ENCODE measurements around the gene ARRDC5. TPM values are rescaled to one million over a fixed set of nuclear protein-coding genes. Genes with fewer than 3 reads are reported as not detected.
"Not testable (repeated sequence)": the region's sequence is repeated elsewhere in the genome, so short reads cannot be mapped to it uniquely, and the experiment has no call there.

ARRDC5 gene
- total and polyA plus RNA-seq, 2 donors, result 0.18 to 0.26 TPM

GRCh38 chr19:4871711-4872110 lies 31.0 kb downstream of the ARRDC5 start:
- no peak overlapping the region for H3K4me3 ChIP-seq (ENCODE audit: low read depth, low read length)
- no peak for DNase-seq (ENCODE audit: extremely low spot score)

GRCh38 chr19:4870025-4870700 lies 32.5 kb downstream of the ARRDC5 start:
- DNase-seq (ENCODE audit: extremely low spot score), result no peak
- H3K27ac ChIP-seq (ENCODE audit: low read depth), result no peak overlapping the region
- H3K4me1 ChIP-seq (ENCODE audit: insufficient read depth), result no peaks in the 10 kb centered on the region
- no peaks in the 10 kb centered on the region for H3K36me3 ChIP-seq (ENCODE audit: insufficient read depth)
- WGBS, result 77% methylated on average over 10 of the region's 10 CpGs
- no peak overlapping the region for H3K4me3 ChIP-seq (ENCODE audit: low read depth, low read length)

More at GRCh38 chr19:4871711-4872110, 31.0 kb downstream of the ARRDC5 start:
- Histone ChIP-seq H3K27ac (ENCODE audit: low read depth) (no peak overlapping the region), H3K4me1 (ENCODE audit: insufficient read depth) (no peaks in the 10 kb centered on the region), H3K36me3 (ENCODE audit: insufficient read depth) (no peaks in the 10 kb centered on the region)
- 88% methylated on average over 6 of the region's 6 CpGs for WGBS

- Histone ChIP-seq H3K27ac (ENCODE audit: low read depth) (peak overlapping the region; percentile 47), H3K4me1 (ENCODE audit: insufficient read depth) (no peaks in the 10 kb centered on the region), H3K4me3 (ENCODE audit: low read depth, low read length) (no peak overlapping the region), H3K36me3 (ENCODE audit: insufficient read depth) (no peaks in the 10 kb centered on the region)
- no peak for DNase-seq (ENCODE audit: extremely low spot score)
- WGBS, result 67% methylated on average over 10 of the region's 10 CpGs
Measured at GRCh38 chr19:4868286-4868834, 34.3 kb downstream of the ARRDC5 start.

GRCh38 chr19:4867534-4868285 lies 35.0 kb downstream of the ARRDC5 start, which contains the start of gene PLIN3:
TSS of gene PLIN3 (minus strand) at chr19:4867667. CDS start at chr19:4861394, 6,273 bp downstream.
- H3K4me3 ChIP-seq (ENCODE audit: low read depth, low read length), result peak within 1 kb of the TSS; percentile 83
- peak; percentile 81 for DNase-seq (ENCODE audit: extremely low spot score)
- WGBS, result 5% methylated on average over 46 of the region's 46 CpGs
- H3K36me3 ChIP-seq (ENCODE audit: insufficient read depth), result no peaks in the 10 kb centered on the region
- no peaks in the 10 kb centered on the region for H3K4me1 ChIP-seq (ENCODE audit: insufficient read depth)
- peak within 1 kb of the TSS; percentile 83 for H3K27ac ChIP-seq (ENCODE audit: low read depth)

GRCh38 chr19:4866595-4867424 lies 35.9 kb downstream of the ARRDC5 start:
- no peaks in the 10 kb centered on the region for H3K36me3 ChIP-seq (ENCODE audit: insufficient read depth)
- WGBS, result 3% methylated on average over 22 of the region's 22 CpGs
- peak overlapping the region; percentile 83 for H3K4me3 ChIP-seq (ENCODE audit: low read depth, low read length)
- DNase-seq (ENCODE audit: extremely low spot score), result no peak
- peak overlapping the region; percentile 43 for H3K27ac ChIP-seq (ENCODE audit: low read depth)
- no peaks in the 10 kb centered on the region for H3K4me1 ChIP-seq (ENCODE audit: insufficient read depth)

- H3K36me3 ChIP-seq (ENCODE audit: insufficient read depth), result peaks cover 8% of the 10 kb centered on the region
Measured at GRCh38 chr19:4861147-4861546, 41.5 kb downstream of the ARRDC5 start.

GRCh38 chr19:4859697-4860096 lies 43.0 kb downstream of the ARRDC5 start:
- H3K4me1 ChIP-seq (ENCODE audit: insufficient read depth), result no peaks in the 10 kb centered on the region
- H3K27ac ChIP-seq (ENCODE audit: low read depth), result no peak overlapping the region
- H3K36me3 ChIP-seq (ENCODE audit: insufficient read depth), result peaks cover 9% of the 10 kb centered on the region
- H3K4me3 ChIP-seq (ENCODE audit: low read depth, low read length), result no peak overlapping the region
- WGBS, result 95% methylated on average over 11 of the region's 11 CpGs
- DNase-seq (ENCODE audit: extremely low spot score), result no peak

More at GRCh38 chr19:4861147-4861546, 41.5 kb downstream of the ARRDC5 start:
- Histone ChIP-seq H3K4me3 (ENCODE audit: low read depth, low read length) (no peak overlapping the region), H3K4me1 (ENCODE audit: insufficient read depth) (no peaks in the 10 kb centered on the region), H3K27ac (ENCODE audit: low read depth) (no peak overlapping the region)
- 63% methylated on average over 10 of the region's 10 CpGs for WGBS
- DNase-seq (ENCODE audit: extremely low spot score), result no peak

GRCh38 chr19:4856468-4856867 lies 46.2 kb downstream of the ARRDC5 start:
- H3K4me1 ChIP-seq (ENCODE audit: insufficient read depth); H3K27ac ChIP-seq (ENCODE audit: low read depth); H3K4me3 ChIP-seq (ENCODE audit: low read depth, low read length); H3K36me3 ChIP-seq (ENCODE audit: insufficient read depth); DNase-seq (ENCODE audit: extremely low spot score): not testable (repeated sequence)
- 90% methylated on average over 12 of the region's 12 CpGs for WGBS

GRCh38 chr19:4853506-4853905 lies 49.2 kb downstream of the ARRDC5 start:
- H3K36me3 ChIP-seq (ENCODE audit: insufficient read depth); DNase-seq (ENCODE audit: extremely low spot score); H3K4me3 ChIP-seq (ENCODE audit: low read depth, low read length); H3K27ac ChIP-seq (ENCODE audit: low read depth); H3K4me1 ChIP-seq (ENCODE audit: insufficient read depth): not testable (repeated sequence)
- WGBS, result 87% methylated on average over 8 of the region's 8 CpGs

- Histone ChIP-seq H3K4me1 (ENCODE audit: insufficient read depth) (no peaks in the 10 kb centered on the region), H3K27ac (ENCODE audit: low read depth) (no peak overlapping the region)
- no peak for DNase-seq (ENCODE audit: extremely low spot score)
Measured at GRCh38 chr19:4852484-4852883, 50.2 kb downstream of the ARRDC5 start.

GRCh38 chr19:4851551-4852290 lies 51.0 kb downstream of the ARRDC5 start:
- H3K4me1 ChIP-seq (ENCODE audit: insufficient read depth), result no peaks in the 10 kb centered on the region
- WGBS, result 80% methylated on average over 42 of the region's 42 CpGs
- no peak overlapping the region for H3K27ac ChIP-seq (ENCODE audit: low read depth)
- H3K4me3 ChIP-seq (ENCODE audit: low read depth, low read length), result no peak overlapping the region
- H3K36me3 ChIP-seq (ENCODE audit: insufficient read depth), result peaks cover 6% of the 10 kb centered on the region
- no peak for DNase-seq (ENCODE audit: extremely low spot score)

More at GRCh38 chr19:4852484-4852883, 50.2 kb downstream of the ARRDC5 start:
- WGBS, result 94% methylated on average over 6 of the region's 6 CpGs
- peaks cover 3% of the 10 kb centered on the region for H3K36me3 ChIP-seq (ENCODE audit: insufficient read depth)
- H3K4me3 ChIP-seq (ENCODE audit: low read depth, low read length), result no peak overlapping the region

- no peak overlapping the region for H3K27ac ChIP-seq (ENCODE audit: low read depth)
- H3K4me3 ChIP-seq (ENCODE audit: low read depth, low read length), result no peak overlapping the region
- DNase-seq (ENCODE audit: extremely low spot score), result no peak
- H3K36me3 ChIP-seq (ENCODE audit: insufficient read depth), result peaks cover 4% of the 10 kb centered on the region
- H3K4me1 ChIP-seq (ENCODE audit: insufficient read depth), result no peaks in the 10 kb centered on the region
- WGBS, result 95% methylated on average over 7 of the region's 7 CpGs
Measured at GRCh38 chr19:4849019-4849418, 53.7 kb downstream of the ARRDC5 start.

Data from urinary bladder (tissue), 4 donors.